ENCODE measurements around the gene CYP26C1. TPM values are rescaled to one million over a fixed set of nuclear protein-coding genes. Genes with fewer than 3 reads are reported as not detected.

CYP26C1 gene
- total and polyA plus RNA-seq, 2 donors from 2014 or later: 0.09 to 0.35 TPM

DNA sequence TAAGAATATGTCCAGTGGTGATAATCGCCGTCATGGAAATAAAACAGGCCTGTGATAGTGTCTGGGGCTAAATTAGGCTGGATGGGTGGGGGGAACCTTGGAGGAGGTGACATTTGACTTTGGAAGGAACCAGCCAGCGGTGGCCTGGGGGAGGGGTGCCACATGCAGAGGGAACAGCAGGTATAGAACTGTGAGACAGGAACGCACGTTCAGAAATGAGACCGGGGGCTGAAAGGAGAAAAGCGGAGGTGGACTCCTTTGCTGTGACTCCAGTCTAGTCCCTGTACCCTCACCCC lies 10.5 kb downstream of the CYP26C1 start:
- TF ChIP-seq, protein P1, sequence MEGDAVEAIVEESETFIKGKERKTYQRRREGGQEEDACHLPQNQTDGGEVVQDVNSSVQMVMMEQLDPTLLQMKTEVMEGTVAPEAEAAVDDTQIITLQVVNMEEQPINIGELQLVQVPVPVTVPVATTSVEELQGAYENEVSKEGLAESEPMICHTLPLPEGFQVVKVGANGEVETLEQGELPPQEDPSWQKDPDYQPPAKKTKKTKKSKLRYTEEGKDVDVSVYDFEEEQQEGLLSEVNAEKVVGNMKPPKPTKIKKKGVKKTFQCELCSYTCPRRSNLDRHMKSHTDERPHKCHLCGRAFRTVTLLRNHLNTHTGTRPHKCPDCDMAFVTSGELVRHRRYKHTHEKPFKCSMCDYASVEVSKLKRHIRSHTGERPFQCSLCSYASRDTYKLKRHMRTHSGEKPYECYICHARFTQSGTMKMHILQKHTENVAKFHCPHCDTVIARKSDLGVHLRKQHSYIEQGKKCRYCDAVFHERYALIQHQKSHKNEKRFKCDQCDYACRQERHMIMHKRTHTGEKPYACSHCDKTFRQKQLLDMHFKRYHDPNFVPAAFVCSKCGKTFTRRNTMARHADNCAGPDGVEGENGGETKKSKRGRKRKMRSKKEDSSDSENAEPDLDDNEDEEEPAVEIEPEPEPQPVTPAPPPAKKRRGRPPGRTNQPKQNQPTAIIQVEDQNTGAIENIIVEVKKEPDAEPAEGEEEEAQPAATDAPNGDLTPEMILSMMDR (IDR thresholded peaks at IDR 0.05; ENCODE audit: borderline replicate concordance, extremely low read depth, insufficient read depth): no peak
- intact Hi-C loops (cut with DNase I): no loop called here
- FAIRE-seq (no peak), DNase-seq (peak in 2 of 5 donors; percentile 42 to 50)
- H3K27me3 ChIP-seq (ENCODE audit: control insufficient read depth, insufficient read depth, low read length): peaks cover 72% of the 10 kb centered on the region
- no peak overlapping the region for H3K9ac ChIP-seq (ENCODE audit: low read length in 3 of 3)
- no peak overlapping the region for H3K27ac ChIP-seq (ENCODE audit: low read depth in 2 of 2, low read length in 2 of 2)
- no peaks in the 10 kb centered on the region for H3K9me3 ChIP-seq (ENCODE audit: control insufficient read depth in 2 of 3, insufficient read depth in 1 of 3, low read length in 3 of 3)
- no peak overlapping the region for H3K4me3 ChIP-seq (ENCODE audit: low read length in 3 of 3)
- H3K4me1 ChIP-seq (ENCODE audit: control insufficient read depth in 2 of 3, insufficient read depth in 2 of 3, low read depth in 1 of 3, low read length in 3 of 3): peaks cover 0 to 26% (median 0%) of the 10 kb centered on the region in 3 donors
- H3K36me3 ChIP-seq (ENCODE audit: control insufficient read depth in 2 of 3, insufficient read depth in 3 of 3, low read length in 3 of 3): no peaks in the 10 kb centered on the region

DNA sequence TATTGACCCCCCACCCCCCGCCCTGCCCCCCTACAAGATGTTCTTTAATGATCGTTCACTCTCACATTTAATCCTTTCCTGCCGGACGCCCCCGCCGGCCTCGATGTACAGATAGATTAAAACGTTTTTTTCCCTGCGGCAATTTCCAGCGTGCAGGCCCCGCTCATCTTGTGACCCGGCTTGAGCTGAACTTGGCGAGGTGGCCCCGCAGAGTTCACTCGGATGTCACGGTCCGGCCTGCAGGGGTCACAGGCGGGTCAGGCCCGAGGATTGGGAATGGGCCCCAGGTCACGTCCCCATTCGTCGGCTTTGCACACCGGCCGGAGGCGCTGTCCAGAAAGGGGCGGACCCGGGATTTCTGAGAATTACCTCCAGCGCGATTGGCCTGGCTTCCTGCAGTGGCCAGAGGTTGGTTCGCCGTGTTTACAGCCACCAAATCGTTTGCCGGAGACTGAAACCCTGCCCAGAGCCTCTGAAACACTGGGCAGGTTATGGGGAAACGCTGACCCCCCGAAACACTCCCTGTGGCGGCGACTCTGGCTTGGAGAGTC lies 11.2 kb downstream of the CYP26C1 start:
- FAIRE-seq (no peak), DNase-seq (peak in 3 of 5 donors; percentile 49 to 72 (median 57))
- Histone ChIP-seq H3K9me3 (ENCODE audit: control insufficient read depth in 2 of 3, insufficient read depth in 1 of 3, low read length in 3 of 3) (no peaks in the 10 kb centered on the region), H3K36me3 (ENCODE audit: control insufficient read depth in 2 of 3, insufficient read depth in 3 of 3, low read length in 3 of 3) (no peaks in the 10 kb centered on the region), H3K4me1 (ENCODE audit: control insufficient read depth in 2 of 3, insufficient read depth in 2 of 3, low read depth in 1 of 3, low read length in 3 of 3) (peaks cover 0 to 26% (median 0%) of the 10 kb centered on the region in 3 donors), H3K9ac (ENCODE audit: low read length in 3 of 3) (peak overlapping the region in 1 of 3 donors; percentile 0), H3K27ac (ENCODE audit: low read depth in 2 of 2, low read length in 2 of 2) (no peak overlapping the region), H3K27me3 (ENCODE audit: control insufficient read depth, insufficient read depth, low read length) (peaks cover 73% of the 10 kb centered on the region), H3K4me3 (ENCODE audit: low read length in 3 of 3) (peak overlapping the region; percentile 26 to 73 (median 57))
- intact Hi-C loops (cut with DNase I): no loop called here
- TF ChIP-seq, protein P1 (IDR thresholded peaks at IDR 0.05; ENCODE audit: borderline replicate concordance, extremely low read depth, insufficient read depth): no peak

DNA sequence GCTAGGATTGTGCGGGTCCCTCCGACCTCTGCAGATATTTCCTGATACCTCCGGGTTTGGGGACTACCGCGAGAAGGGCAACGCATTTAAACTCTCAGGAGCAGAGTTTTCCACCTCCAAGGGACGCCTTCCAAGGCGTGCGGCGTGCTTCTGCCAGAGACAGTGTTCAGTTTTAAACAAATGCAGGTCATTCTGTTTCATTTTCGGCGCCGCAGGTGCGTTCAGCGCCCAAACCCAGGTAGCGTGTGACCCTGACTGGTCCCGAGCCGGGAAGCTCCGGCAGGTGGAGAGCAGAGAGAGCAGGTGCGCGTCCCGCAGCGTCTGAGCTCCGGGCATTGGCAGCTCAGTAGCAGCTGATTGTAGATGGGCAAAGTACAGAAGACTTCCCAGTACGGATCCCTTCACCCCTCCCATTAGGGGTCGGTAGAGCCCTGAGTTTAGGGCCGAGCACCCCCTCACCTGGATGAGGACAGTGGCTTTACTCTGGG lies 11.7 kb downstream of the CYP26C1 start:
- H3K4me1 ChIP-seq (ENCODE audit: control insufficient read depth in 2 of 3, insufficient read depth in 2 of 3, low read depth in 1 of 3, low read length in 3 of 3): peaks cover 0 to 26% (median 0%) of the 10 kb centered on the region in 3 donors
- H3K27ac ChIP-seq (ENCODE audit: low read depth in 2 of 2, low read length in 2 of 2): no peak overlapping the region
- peaks cover 71% of the 10 kb centered on the region for H3K27me3 ChIP-seq (ENCODE audit: control insufficient read depth, insufficient read depth, low read length)
- peak overlapping the region in 2 of 3 donors; percentile 57 to 73 for H3K4me3 ChIP-seq (ENCODE audit: low read length in 3 of 3)
- TF ChIP-seq, protein P1 (IDR thresholded peaks at IDR 0.05; ENCODE audit: borderline replicate concordance, extremely low read depth, insufficient read depth): no peak
- H3K9ac ChIP-seq (ENCODE audit: low read length in 3 of 3): peak overlapping the region in 1 of 3 donors; percentile 0
- no peaks in the 10 kb centered on the region for H3K36me3 ChIP-seq (ENCODE audit: control insufficient read depth in 2 of 3, insufficient read depth in 3 of 3, low read length in 3 of 3)
- FAIRE-seq: no peak
- DNase-seq: no peak
- no peaks in the 10 kb centered on the region for H3K9me3 ChIP-seq (ENCODE audit: control insufficient read depth in 2 of 3, insufficient read depth in 1 of 3, low read length in 3 of 3)
- intact Hi-C loops (cut with DNase I): no loop called here

All from kidney (tissue), 14 donors.